Measurements from ENCODE around the gene RAET1L. TPM values are rescaled to one million over a fixed set of nuclear protein-coding genes. Genes with fewer than 3 reads are reported as not detected.

The RAET1L gene
- total and polyA plus RNA-seq, 9 of the 15 experiments (the other 6 are each of a cell fraction or from before 2014, with no cell fraction given): not detected

GRCh38 chr6:150058231-150058792 lies 33.0 kb upstream of the RAET1L start:
- Histone ChIP-seq H3K9ac (ENCODE audit: insufficient read depth in 1 of 2, low read depth in 2 of 2, low read length in 2 of 2) (no peak overlapping the region), H3K9me1 (ENCODE audit: control insufficient read depth, insufficient read depth, low read length) (no peaks in the 10 kb centered on the region), H3K36me3 (ENCODE audit: control insufficient read depth, insufficient read depth, low read length) (no peaks in the 10 kb centered on the region), H3K4me2 (ENCODE audit: insufficient read depth, low read length) (no peak overlapping the region), H3K4me3 (no peak overlapping the region), H3K79me2 (ENCODE audit: control insufficient read depth, insufficient read depth, low read length) (no peaks in the 10 kb centered on the region), H3K27ac (ENCODE audit: extremely low read depth, low read depth, low read length) (no peak overlapping the region), H2AFZ (ENCODE audit: low read depth, low read length) (no peak overlapping the region), H3K9me3 (replicated peaks; ENCODE audit: control insufficient read depth, insufficient read depth, low read depth, low read length) (no peaks in the 10 kb centered on the region; the same call in 1 of the 2 replicates), H3K4me1 (replicated peaks in 1 of 2; ENCODE audit: control insufficient read depth in 2 of 2, insufficient read depth in 2 of 2, low read length in 2 of 2) (peaks cover 0 to 6% of the 10 kb centered on the region in 2 experiments; a peak in 1 of 5 replicates), H4K20me1 (replicated peaks; ENCODE audit: control insufficient read depth, insufficient read depth, low read length) (0 out of 2 replicates have a peak, but pooled peaks cover 4% of the 10 kb centered on the region), H3K27me3 (ENCODE audit: control insufficient read depth in 2 of 2, insufficient read depth in 2 of 2, low read length in 2 of 2) (peaks cover 67 to 70% of the 10 kb centered on the region in 2 experiments)
- ChIA-PET POLR2A (interaction anchor here (1.0 kb wide), 1 partner anchor 13 kb away, joined by 5 read pairs; no protein-coding TSS in a partner anchor), CTCF (ENCODE audit: low intra/inter-chr PET ratio) (no interaction called here)
- 0 out of 3 replicates have a peak, but pooled peaks have one; percentile 26 for ATAC-seq
- in situ Hi-C loops (cut with MboI): loop anchor here (25.0 kb wide), 1 partner anchor 754 kb away; no protein-coding TSS in a partner anchor
- BruUV-seq (replicated peaks): no TSS peak
- TF ChIP-seq EZH2 (IDR thresholded peaks at IDR 0.05; ENCODE audit: borderline replicate concordance, low read depth, low read length) (peak; percentile 57; the same call in 1 of the 2 replicates), HES1 (IDR thresholded peaks at IDR 0.05; ENCODE audit: low read depth) (no peak)
- under 1% methylated on average over 14 of the region's 14 CpGs for WGBS (ENCODE audit: insufficient coverage, low coverage, missing lambda C conversion rate)
- no peak for DNase-seq (ENCODE audit: extremely low read depth in 1 of 4, low spot score in 3 of 4)
- intact Hi-C loops (cut with micrococcal nuclease): no loop called here
- no peak for FAIRE-seq

GRCh38 chr6:150057501-150057951 lies 32.2 kb upstream of the RAET1L start:
- in situ Hi-C loops (cut with MboI) (loop anchor here (25.0 kb wide), 1 partner anchor 755 kb away; no protein-coding TSS in a partner anchor), intact Hi-C loops (cut with micrococcal nuclease) (no loop called here)
- no peaks in the 10 kb centered on the region; the same call in 1 of the 2 replicates for H3K9me3 ChIP-seq (replicated peaks; ENCODE audit: control insufficient read depth, insufficient read depth, low read depth, low read length)
- H3K4me1 ChIP-seq (replicated peaks in 1 of 2; ENCODE audit: control insufficient read depth in 2 of 2, insufficient read depth in 2 of 2, low read length in 2 of 2): peaks cover 0 to 6% of the 10 kb centered on the region in 2 experiments; a peak in 1 of 5 replicates
- no peak for FAIRE-seq
- no TSS peak for BruUV-seq (replicated peaks)
- no peak overlapping the region for H3K4me2 ChIP-seq (ENCODE audit: insufficient read depth, low read length)
- H3K79me2 ChIP-seq (ENCODE audit: control insufficient read depth, insufficient read depth, low read length): no peaks in the 10 kb centered on the region
- ChIA-PET POLR2A (interaction anchor here (1.0 kb wide), 1 partner anchor 13 kb away, joined by 5 read pairs; no protein-coding TSS in a partner anchor), CTCF (ENCODE audit: low intra/inter-chr PET ratio) (no interaction called here)
- H4K20me1 ChIP-seq (replicated peaks; ENCODE audit: control insufficient read depth, insufficient read depth, low read length): 0 out of 2 replicates have a peak, but pooled peaks cover 4% of the 10 kb centered on the region
- H3K36me3 ChIP-seq (ENCODE audit: control insufficient read depth, insufficient read depth, low read length): no peaks in the 10 kb centered on the region
- no peaks in the 10 kb centered on the region for H3K9me1 ChIP-seq (ENCODE audit: control insufficient read depth, insufficient read depth, low read length)
- no peak for ATAC-seq
- DNase-seq (ENCODE audit: extremely low read depth in 1 of 4, low spot score in 3 of 4): no peak
- H3K9ac ChIP-seq (ENCODE audit: insufficient read depth in 1 of 2, low read depth in 2 of 2, low read length in 2 of 2): no peak overlapping the region
- no peak overlapping the region for H3K27ac ChIP-seq (ENCODE audit: extremely low read depth, low read depth, low read length)
- no peak overlapping the region for H2AFZ ChIP-seq (ENCODE audit: low read depth, low read length)
- WGBS (ENCODE audit: insufficient coverage, low coverage, missing lambda C conversion rate): under 1% methylated on average over 28 of the region's 29 CpGs
- no peak for TF ChIP-seq POLR2AphosphoS5 (IDR thresholded peaks at IDR 0.05; ENCODE audit: control insufficient read depth, insufficient read depth, low read depth, low read length)
- TF ChIP-seq, protein P1, sequence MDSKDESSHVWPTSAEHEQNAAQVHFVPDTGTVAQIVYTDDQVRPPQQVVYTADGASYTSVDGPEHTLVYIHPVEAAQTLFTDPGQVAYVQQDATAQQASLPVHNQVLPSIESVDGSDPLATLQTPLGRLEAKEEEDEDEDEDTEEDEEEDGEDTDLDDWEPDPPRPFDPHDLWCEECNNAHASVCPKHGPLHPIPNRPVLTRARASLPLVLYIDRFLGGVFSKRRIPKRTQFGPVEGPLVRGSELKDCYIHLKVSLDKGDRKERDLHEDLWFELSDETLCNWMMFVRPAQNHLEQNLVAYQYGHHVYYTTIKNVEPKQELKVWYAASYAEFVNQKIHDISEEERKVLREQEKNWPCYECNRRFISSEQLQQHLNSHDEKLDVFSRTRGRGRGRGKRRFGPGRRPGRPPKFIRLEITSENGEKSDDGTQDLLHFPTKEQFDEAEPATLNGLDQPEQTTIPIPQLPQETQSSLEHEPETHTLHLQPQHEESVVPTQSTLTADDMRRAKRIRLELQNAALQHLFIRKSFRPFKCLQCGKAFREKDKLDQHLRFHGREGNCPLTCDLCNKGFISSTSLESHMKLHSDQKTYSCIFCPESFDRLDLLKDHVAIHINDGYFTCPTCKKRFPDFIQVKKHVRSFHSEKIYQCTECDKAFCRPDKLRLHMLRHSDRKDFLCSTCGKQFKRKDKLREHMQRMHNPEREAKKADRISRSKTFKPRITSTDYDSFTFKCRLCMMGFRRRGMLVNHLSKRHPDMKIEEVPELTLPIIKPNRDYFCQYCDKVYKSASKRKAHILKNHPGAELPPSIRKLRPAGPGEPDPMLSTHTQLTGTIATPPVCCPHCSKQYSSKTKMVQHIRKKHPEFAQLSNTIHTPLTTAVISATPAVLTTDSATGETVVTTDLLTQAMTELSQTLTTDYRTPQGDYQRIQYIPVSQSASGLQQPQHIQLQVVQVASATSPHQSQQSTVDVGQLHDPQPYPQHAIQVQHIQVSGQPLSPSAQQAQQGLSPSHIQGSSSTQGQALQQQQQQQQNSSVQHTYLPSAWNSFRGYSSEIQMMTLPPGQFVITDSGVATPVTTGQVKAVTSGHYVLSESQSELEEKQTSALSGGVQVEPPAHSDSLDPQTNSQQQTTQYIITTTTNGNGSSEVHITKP (IDR thresholded peaks at IDR 0.05; ENCODE audit: partially characterized antibody): peak; percentile 86
- no peak overlapping the region for H3K4me3 ChIP-seq
- peaks cover 70 to 76% of the 10 kb centered on the region in 2 experiments for H3K27me3 ChIP-seq (ENCODE audit: control insufficient read depth in 2 of 2, insufficient read depth in 2 of 2, low read length in 2 of 2)

Measured in K562 (cell line).